IMR-90 (cell line): ENCODE results near the gene HAO2. TPM values are rescaled to one million over a fixed set of nuclear protein-coding genes. Genes with fewer than 3 reads are reported as not detected.

ENCODE experiments used
- ATAC-seq: fragments of 200-7000 bp; cut with Tn5 transposase; 2 replicates; pipeline ENCODE4 v1.9.1; 2020; ENCODE audit warnings: low read depth, mild to moderate bottlenecking, moderate library complexity
- BruUV-seq: library from RNA; stranded (reverse); fragments of 400-500 nt; replicated peaks from 2 replicates; lab custom pipeline; 2021; lab: Mats Ljungman, UMichigan
- CTCF ChIA-PET: fragments of 300-600 bp; formaldehyde crosslinking; extraction: SDS; loops from one replicate; lab custom pipeline; 2021; ENCODE audit warnings: antibody characterized with exemption; lab: Yijun Ruan, JAX
- POLR2A ChIA-PET: fragments of 300-600 bp; sonication (Branson Sonifier 250); formaldehyde crosslinking; loops from one replicate; lab custom pipeline; 2022; ENCODE audit warnings: antibody characterized with exemption; ENCODE audit not compliant: unreplicated experiment; lab: Charles Lee
- DNase-seq: peaks from one replicate; pipeline ENCODE4 v3.0.0; 2013
- H2AFZ ChIP-seq: replicated peaks from 2 replicates; pipeline ENCODE3; 2013; ENCODE audit warnings: low read length, mild to moderate bottlenecking; ENCODE audit not compliant: poor library complexity
- H2AK5ac ChIP-seq: 2 replicates; pipeline ENCODE4 v1.6.1; 2013; ENCODE audit warnings: low read depth, low read length, inconsistent platforms
- H2AK9ac ChIP-seq: replicated peaks from 2 replicates; pipeline ENCODE3; 2013; ENCODE audit warnings: mild to moderate bottlenecking, low read depth, low read length, moderate library complexity; ENCODE audit not compliant: poor library complexity
- H2BK120ac ChIP-seq: 2 replicates; pipeline ENCODE4 v1.6.1; 2013; ENCODE audit warnings: low read depth, low read length, inconsistent platforms
- H2BK15ac ChIP-seq: 3 replicates; pipeline ENCODE4 v1.6.1; 2013; ENCODE audit warnings: low read depth, low read length, inconsistent platforms
- H2BK20ac ChIP-seq: 2 replicates; pipeline ENCODE4 v1.6.1; 2013; ENCODE audit warnings: low read depth, mild to moderate bottlenecking, inconsistent platforms, low read length, moderate library complexity
- H2BK5ac ChIP-seq: 2 replicates; pipeline ENCODE4 v1.6.1; 2013; ENCODE audit warnings: mild to moderate bottlenecking, low read depth, low read length, inconsistent platforms; ENCODE audit not compliant: poor library complexity, severe bottlenecking
- H3K14ac ChIP-seq: replicated peaks from 2 replicates; pipeline ENCODE4 v1.6.1; 2013; ENCODE audit warnings: low read depth, low read length, inconsistent platforms
- H3K18ac ChIP-seq: 2 replicates; pipeline ENCODE4 v1.6.1; 2013; ENCODE audit warnings: low read depth, low read length, control low read depth
- H3K23ac ChIP-seq: 2 replicates; pipeline ENCODE4 v1.6.1; 2013; ENCODE audit warnings: low read depth, low read length, inconsistent platforms
- H3K27ac ChIP-seq: 2 replicates; pipeline ENCODE4 v1.5.1; 2013; ENCODE audit warnings: mild to moderate bottlenecking, control low read depth, low read length; ENCODE audit not compliant: insufficient read depth
- H3K27me3 ChIP-seq: 2 replicates; pipeline ENCODE4 v1.6.1; 2013; ENCODE audit warnings: low read length; ENCODE audit not compliant: control insufficient read depth, insufficient read depth
- H3K36me3 ChIP-seq: 2 replicates; pipeline ENCODE4 v1.6.1; 2013; ENCODE audit warnings: low read length, mixed read lengths; ENCODE audit not compliant: control insufficient read depth, insufficient read depth
- H3K4ac ChIP-seq: 2 replicates; pipeline ENCODE4 v1.6.1; 2013; ENCODE audit warnings: low read depth, low read length, inconsistent platforms
- H3K4me1 ChIP-seq: 2 replicates; pipeline ENCODE4 v1.6.1; 2013; ENCODE audit warnings: low read length, mixed read lengths; ENCODE audit not compliant: control insufficient read depth, insufficient read depth
- H3K4me2 ChIP-seq: 2 replicates; pipeline ENCODE4 v1.6.1; 2013; ENCODE audit warnings: low read depth, mild to moderate bottlenecking, control low read depth, low read length, moderate library complexity
- H3K4me3 ChIP-seq: 2 replicates; pipeline ENCODE4 v1.5.1; 2013; ENCODE audit warnings: low read depth, mild to moderate bottlenecking, control low read depth, low read length, moderate library complexity; ENCODE audit not compliant: insufficient read depth
- H3K56ac ChIP-seq: 2 replicates; pipeline ENCODE4 v1.6.1; 2013; ENCODE audit warnings: low read length, inconsistent platforms; ENCODE audit not compliant: insufficient read depth; ENCODE audit errors: extremely low read depth
- H3K79me1 ChIP-seq, 2 experiments: 2 replicates each; pipeline ENCODE4 v1.6.1; 2013; ENCODE audit warnings: low read length in 2 of 2, inconsistent platforms in 1 of 2, low read depth in 1 of 2
- H3K9ac ChIP-seq: 2 replicates; pipeline ENCODE4 v1.6.1; 2013; ENCODE audit warnings: low read depth, low read length, control low read depth
- H3K9me1 ChIP-seq: 2 replicates; pipeline ENCODE4 v1.6.1; 2013; ENCODE audit warnings: low read length, inconsistent platforms; ENCODE audit not compliant: insufficient read depth
- H3K9me3 ChIP-seq: 2 replicates; pipeline ENCODE4 v1.6.1; 2013; ENCODE audit warnings: low read length; ENCODE audit not compliant: control insufficient read depth, insufficient read depth
- H4K20me1 ChIP-seq: 2 replicates; pipeline ENCODE4 v1.6.1; 2013; ENCODE audit warnings: low read length, inconsistent platforms; ENCODE audit not compliant: insufficient read depth
- H4K5ac ChIP-seq: 2 replicates; pipeline ENCODE4 v1.6.1; 2013; ENCODE audit warnings: mild to moderate bottlenecking, low read depth, low read length, control low read depth
- H4K8ac ChIP-seq, 2 experiments: 2 replicates each; pipeline ENCODE4 v1.6.1; 2013; ENCODE audit warnings: low read depth in 2 of 2, low read length in 2 of 2, control low read depth in 1 of 2, inconsistent platforms in 1 of 2
- H4K91ac ChIP-seq: 2 replicates; pipeline ENCODE4 v1.6.1; 2013; ENCODE audit warnings: low read depth, low read length, inconsistent platforms; ENCODE audit not compliant: insufficient read depth
- BHLHE40 ChIP-seq: fragments of 150-350 bp; IDR thresholded peaks from 2 replicates; pipeline ENCODE4 v1.6.1; 2016; ENCODE audit warnings: mild to moderate bottlenecking, low read depth, low read length
- CHD1 ChIP-seq: IDR thresholded peaks from 2 replicates; pipeline ENCODE4 v1.6.1; 2012; ENCODE audit warnings: low read depth, low read length, improper control_type of control experiment
- MAZ ChIP-seq: IDR thresholded peaks from 2 replicates; pipeline ENCODE4 v1.6.1; 2012; ENCODE audit warnings: low read depth, mild to moderate bottlenecking, low read length, improper control_type of control experiment, moderate library complexity, borderline replicate concordance
- RCOR1 ChIP-seq: IDR thresholded peaks from 2 replicates; pipeline ENCODE4 v1.6.1; 2012; ENCODE audit warnings: mild to moderate bottlenecking, low read length, improper control_type of control experiment; ENCODE audit not compliant: insufficient replicate concordance
- WGBS, 2 experiments: methylation state at CpG; one replicate each; pipeline versions ENCODE4 v1.1.5 to v1.1.7; 2013; ENCODE audit warnings: missing lambda C conversion rate in 2 of 2; ENCODE audit not compliant: insufficient read length in 1 of 2; ENCODE audit errors: extremely low coverage in 2 of 2; 5-methylcytosine and 5-hydroxymethylcytosine counted together
- dilution Hi-C: fragments of 300-500 bp; cut with HindIII; formaldehyde crosslinking; loops from one replicate; pipeline ENCODE4 v1.14.3; 2018; ENCODE audit warnings: low sequenced_read_pairs; ENCODE audit not compliant: unreplicated experiment
- in situ Hi-C: fragments of 300-500 bp; cut with MboI; formaldehyde crosslinking; loops from 3 replicates; pipeline ENCODE4 v1.14.3; 2019; ENCODE audit warnings: low sequenced_read_pairs, inconsistent platforms, mixed read lengths
- intact Hi-C: fragments of 100-400 bp; cut with micrococcal nuclease; formaldehyde crosslinking; loops from 2 replicates; pipeline ENCODE4 v1.10.0; 2022
- polyA plus RNA-seq, 3 experiments: library from polyadenylated mRNA; depleted of rRNA; stranded (reverse); fragments of >200 nt; gene quantifications; 2 replicates each; pipeline ENCODE4 v1.2.3, GENCODE V29; 2012; ENCODE audit warnings: low replicate concordance in 1 of 3
- total RNA-seq: library from RNA; depleted of rRNA; stranded (reverse); fragments of >200 nt; gene quantifications from 2 replicates; pipeline ENCODE4 v1.2.3, GENCODE V29; 2012

HAO2 gene
- total and polyA plus RNA-seq, 2 of the 4 experiments (the other 2 are of a cell fraction), result not detected

DNA sequence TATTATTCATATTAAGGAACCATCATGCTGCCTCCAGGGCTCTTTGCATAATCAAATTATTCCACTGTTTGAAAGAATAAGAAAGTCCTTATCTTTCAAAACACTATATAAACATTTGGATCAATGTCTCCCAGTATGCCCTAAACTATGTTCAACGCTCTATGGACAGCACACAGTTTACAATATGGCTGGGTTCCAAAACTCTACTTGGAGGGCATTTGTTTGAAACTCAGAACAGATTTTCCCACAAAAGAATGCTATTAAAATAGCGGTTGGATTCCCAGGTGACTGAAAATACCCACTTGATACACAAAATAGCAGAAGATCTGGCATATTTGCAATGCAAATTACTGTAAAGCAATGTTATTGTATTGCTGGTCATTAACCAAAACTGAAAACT, 3.2 kb downstream of the HAO2 start:
- Histone ChIP-seq H3K4me2 (no peak overlapping the region), H3K27me3 (peaks cover 3% of the 10 kb centered on the region; the same call in 1 of the 2 replicates), H3K79me1 (no peaks in the 10 kb centered on the region), H3K4ac (no peak overlapping the region), H2BK15ac (no peak overlapping the region), H4K8ac (no peak overlapping the region), H3K18ac (no peak overlapping the region), H3K36me3 (no peaks in the 10 kb centered on the region), H2AK9ac (no peak overlapping the region), H2AFZ (no peak overlapping the region), H3K9me3 (no peaks in the 10 kb centered on the region), H4K20me1 (no peaks in the 10 kb centered on the region), H3K9me1 (no peaks in the 10 kb centered on the region), H2BK120ac (no peak overlapping the region), H3K4me3 (no peak overlapping the region), H3K14ac (no peak overlapping the region), H2AK5ac (no peak overlapping the region), H4K91ac (no peak overlapping the region), H2BK5ac (no peak overlapping the region), H3K27ac (no peak overlapping the region), H2BK20ac (no peak overlapping the region), H3K56ac (no peak overlapping the region), H3K23ac (no peak overlapping the region), H3K4me1 (no peaks in the 10 kb centered on the region), H4K5ac (no peak overlapping the region), H3K9ac (no peak overlapping the region)
- TF ChIP-seq MAZ, result no peak
- TF ChIP-seq CHD1, result no peak
- TF ChIP-seq BHLHE40, result no peak
- TF ChIP-seq RCOR1, result no peak
- in situ Hi-C loops (loop anchor here (25.0 kb wide), 1 partner anchor 1210 kb away; no protein-coding TSS in a partner anchor), intact Hi-C loops (no loop called here), dilution Hi-C loops (no loop called here)
- ChIA-PET CTCF (no interaction called here), POLR2A (no interaction called here)
- DNase-seq (no peak), ATAC-seq (no peak)
- no TSS peak for BruUV-seq
- no CpG with 5 or more reads among the region's 2 CpGs for WGBS, 2 experiments
